Thyroid gland (tissue), 4 donors: Measurements from ENCODE around the gene MYBBP1A. TPM values are rescaled to one million over a fixed set of nuclear protein-coding genes. Genes with fewer than 3 reads are reported as not detected.
A peak's percentile ranks its signal among the peaks of the same experiment; 100 is the strongest.

ENCODE experiments used
- DNase-seq, 2 donors: peaks; one replicate each; pipeline ENCODE4 v3.0.0-alpha.2; 2019
- H3K27ac ChIP-seq, 3 donors: fragments of 200-600 bp; sonication (generic); 1 replicate in 2 of 3; 2 replicates in 1 of 3; pipeline ENCODE4 v1.5.1; 2016 to 2019; ENCODE audit warnings: mild to moderate bottlenecking in 1 of 3, moderate library complexity in 1 of 3
- H3K27me3 ChIP-seq: fragments of 200-600 bp; sonication (generic); one replicate; pipeline ENCODE4 v1.5.1; 2019
- H3K36me3 ChIP-seq, 2 donors: fragments of 200-600 bp; sonication (generic); one replicate each; pipeline ENCODE4 v1.5.1; 2016 to 2019
- H3K4me1 ChIP-seq, 2 donors: fragments of 200-600 bp; sonication (generic); one replicate each; pipeline ENCODE4 v1.5.1; 2017 to 2019
- H3K4me3 ChIP-seq, 3 donors: fragments of 200-600 bp; sonication (generic); replicated peaks in 1 of 3; 1 replicate in 2 of 3; 2 replicates in 1 of 3; pipeline ENCODE4 v1.5.1; 2016; ENCODE audit warnings: mild to moderate bottlenecking in 1 of 3
- H3K9me3 ChIP-seq: fragments of 200-600 bp; sonication (generic); one replicate; pipeline ENCODE4 v1.5.1; 2017
- CTCF ChIP-seq, 6 experiments: fragments of 200-600 bp in 3 of 6; fragments of 450-650 bp in 3 of 6; sonication (generic) in 3 of 6; IDR thresholded peaks; one replicate each; pipeline ENCODE4 v1.5.1; 2016 to 2019; ENCODE audit warnings: antibody characterized with exemption in 6 of 6, mild to moderate bottlenecking in 2 of 6, inconsistent platforms in 1 of 6, moderate library complexity in 1 of 6
- POLR2A ChIP-seq, 2 donors: fragments of 450-650 bp; IDR thresholded peaks; one replicate each; pipeline ENCODE4 v1.6.1; 2017; ENCODE audit warnings: antibody characterized with exemption in 2 of 2, mild to moderate bottlenecking in 2 of 2, moderate library complexity in 1 of 2
- WGBS, 2 donors: methylation state at CpG; one replicate each; pipeline ENCODE4 v1.1.5; 2017; 5-methylcytosine and 5-hydroxymethylcytosine counted together
- intact Hi-C: fragments of 100-400 bp; cut with DNase I; formaldehyde crosslinking; loops from one replicate; pipeline ENCODE4 v1.15.1; 2023
- total RNA-seq, 4 donors: library from RNA; depleted of rRNA; stranded (reverse); fragments of >200 nt; gene quantifications; one replicate each; pipeline ENCODE4 v1.2.3, GENCODE V29; 2016

MYBBP1A gene
- total RNA-seq, 4 donors from 2014 or later: 23.5 to 50.2 (median 37.6) TPM

GRCh38 chr17:4520894-4521600 is 34.1 kb downstream of the MYBBP1A start:
- WGBS, 2 donors: 84% methylated on average over 8 of the region's 8 CpGs
- peaks cover 29 to 49% of the 10 kb centered on the region in 2 donors for H3K4me1 ChIP-seq
- H3K36me3 ChIP-seq: no peaks in the 10 kb centered on the region
- no peak for DNase-seq
- H3K27ac ChIP-seq: peak overlapping the region in 2 of 3 donors; percentile 68 to 82
- TF ChIP-seq CTCF (IDR thresholded peaks at IDR 0.05) (no peak), POLR2A (IDR thresholded peaks at IDR 0.05) (no peak)
- H3K27me3 ChIP-seq: no peaks in the 10 kb centered on the region
- intact Hi-C loops: no loop called here
- H3K9me3 ChIP-seq: no peaks in the 10 kb centered on the region
- no peak overlapping the region for H3K4me3 ChIP-seq

- Histone ChIP-seq H3K9me3 (no peaks in the 10 kb centered on the region), H3K27me3 (no peaks in the 10 kb centered on the region), H3K36me3 (no peaks in the 10 kb centered on the region), H3K4me1 (peaks cover 29 to 54% of the 10 kb centered on the region in 2 donors), H3K27ac (peak overlapping the region; percentile 48 to 82 (median 68)), H3K4me3 (no peak overlapping the region)
- TF ChIP-seq POLR2A (IDR thresholded peaks at IDR 0.05) (no peak), CTCF (IDR thresholded peaks at IDR 0.05) (no peak)
- 88 to 89% methylated on average over 13 to 16 of the region's 19 CpGs for WGBS, 2 donors
- intact Hi-C loops: no loop called here
- no peak for DNase-seq
These were observed 34.9 kb downstream of the MYBBP1A start for GRCh38 chr17:4520060-4520893.

GRCh38 chr17:4519361-4519788 is 35.8 kb downstream of the MYBBP1A start:
- H3K27ac ChIP-seq: peak overlapping the region; percentile 61 to 82 (median 68)
- no peak overlapping the region for H3K4me3 ChIP-seq
- intact Hi-C loops: no loop called here
- H3K4me1 ChIP-seq: peaks cover 38 to 63% of the 10 kb centered on the region in 2 donors
- 41 to 48% methylated on average over 4 to 6 of the region's 14 CpGs for WGBS, 2 donors
- peak; percentile 85 to 86 for DNase-seq
- no peak for TF ChIP-seq POLR2A (IDR thresholded peaks at IDR 0.05)
- no peak for TF ChIP-seq CTCF (IDR thresholded peaks at IDR 0.05)
- no peaks in the 10 kb centered on the region for H3K27me3 ChIP-seq
- no peaks in the 10 kb centered on the region for H3K36me3 ChIP-seq
- no peaks in the 10 kb centered on the region for H3K9me3 ChIP-seq

- H3K27me3 ChIP-seq: no peaks in the 10 kb centered on the region
- peak overlapping the region; percentile 61 to 82 (median 68) for H3K27ac ChIP-seq
- DNase-seq: no peak
- 78 to 82% methylated on average over 2 to 4 of the region's 10 CpGs for WGBS, 2 donors
- H3K4me3 ChIP-seq: no peak overlapping the region
- TF ChIP-seq CTCF (IDR thresholded peaks at IDR 0.05) (no peak), POLR2A (IDR thresholded peaks at IDR 0.05) (no peak)
- no peaks in the 10 kb centered on the region for H3K9me3 ChIP-seq
- H3K36me3 ChIP-seq: no peaks in the 10 kb centered on the region
- intact Hi-C loops: no loop called here
- H3K4me1 ChIP-seq: peaks cover 43 to 66% of the 10 kb centered on the region in 2 donors
These were observed 36.3 kb downstream of the MYBBP1A start for GRCh38 chr17:4518901-4519300.

GRCh38 chr17:4516735-4517134 is 38.4 kb downstream of the MYBBP1A start:
- H3K4me1 ChIP-seq: peaks cover 44 to 59% of the 10 kb centered on the region in 2 donors
- intact Hi-C loops: no loop called here
- no peaks in the 10 kb centered on the region for H3K9me3 ChIP-seq
- no peaks in the 10 kb centered on the region for H3K27me3 ChIP-seq
- 78 to 80% methylated on average over 11 of the region's 11 CpGs for WGBS, 2 donors
- H3K27ac ChIP-seq: no peak overlapping the region
- H3K4me3 ChIP-seq: no peak overlapping the region
- H3K36me3 ChIP-seq: no peaks in the 10 kb centered on the region
- TF ChIP-seq POLR2A (IDR thresholded peaks at IDR 0.05) (no peak), CTCF (IDR thresholded peaks at IDR 0.05) (no peak)
- DNase-seq: no peak
